GM23248 (cell line): Measurements from ENCODE around the gene PLIN5.

Experiments used
- EZH2 ChIP-seq: fragments of 200-600 bp; sonication (generic); IDR thresholded peaks from 2 replicates; pipeline ENCODE4 v1.6.1; 2018; ENCODE audit warnings: antibody characterized with exemption, mild to moderate bottlenecking; ENCODE audit not compliant: insufficient read depth, poor library complexity, severe bottlenecking
- EZH2phosphoT487 ChIP-seq: fragments of 200-600 bp; sonication (generic); IDR thresholded peaks from 2 replicates; pipeline ENCODE4 v1.6.1; 2018; ENCODE audit warnings: antibody characterized with exemption, moderate library complexity, mild to moderate bottlenecking, low read depth; ENCODE audit not compliant: insufficient read depth

- TF ChIP-seq EZH2phosphoT487 (no peak), EZH2 (no peak)
These were observed 28.4 kb downstream of the PLIN5 start for GRCh38 chr19:4506449-4507149.
